GM23338 (cell line): ENCODE data around the gene EDAR.

Source experiments
- EZH2 ChIP-seq: fragments of 200-600 bp; sonication (generic); IDR thresholded peaks from one replicate; pipeline ENCODE4 v1.8.0; 2017; ENCODE audit warnings: antibody characterized with exemption, mild to moderate bottlenecking, low read depth; ENCODE audit not compliant: unreplicated experiment
- EZH2phosphoT487 ChIP-seq: fragments of 200-600 bp; sonication (generic); IDR thresholded peaks from one replicate; pipeline ENCODE4 v1.8.1; 2018; ENCODE audit warnings: antibody characterized with exemption; ENCODE audit not compliant: unreplicated experiment
- JUNB ChIP-seq: IDR thresholded peaks from one replicate; pipeline ENCODE4 v1.6.1; 2016; ENCODE audit warnings: antibody characterized with exemption; ENCODE audit not compliant: unreplicated experiment
- POLR2AphosphoS5 ChIP-seq: IDR thresholded peaks from 2 replicates; pipeline ENCODE4 v1.6.1; 2016; ENCODE audit warnings: antibody characterized with exemption, low read depth
- ZNF114 ChIP-seq: fragments of 250-450 bp; sonication (Bioruptor Pico); IDR thresholded peaks from 2 replicates; pipeline ENCODE4 v1.5.0; 2020; ENCODE audit warnings: mild to moderate bottlenecking, moderate library complexity
- ZNF331 ChIP-seq: fragments of 250-450 bp; sonication (Bioruptor Pico); IDR thresholded peaks from 2 replicates; pipeline ENCODE4 v1.5.0; 2020; ENCODE audit warnings: low read depth, mild to moderate bottlenecking, moderate library complexity
- TF ChIP-seq, protein P1 (sequence below), 2 experiments: fragments of 200-600 bp in 1 of 2; sonication (generic) in 1 of 2; conservative IDR thresholded peaks; 2 replicates each; pipeline versions ENCODE4 v1.5.1 to v1.6.1; 2016 to 2017; ENCODE audit warnings: antibody characterized with exemption in 2 of 2, low read depth in 2 of 2, mild to moderate bottlenecking in 2 of 2, moderate library complexity in 1 of 2
- TF ChIP-seq, protein P2 (sequence below): fragments of 250-450 bp; sonication (Bioruptor Pico); IDR thresholded peaks from 2 replicates; pipeline ENCODE4 v1.5.0; 2020; ENCODE audit warnings: mild to moderate bottlenecking, moderate library complexity
- TF ChIP-seq, protein P3 (sequence below): IDR thresholded peaks from one replicate; pipeline ENCODE4 v1.6.1; 2018; ENCODE audit warnings: antibody characterized with exemption; ENCODE audit not compliant: unreplicated experiment

DNA sequence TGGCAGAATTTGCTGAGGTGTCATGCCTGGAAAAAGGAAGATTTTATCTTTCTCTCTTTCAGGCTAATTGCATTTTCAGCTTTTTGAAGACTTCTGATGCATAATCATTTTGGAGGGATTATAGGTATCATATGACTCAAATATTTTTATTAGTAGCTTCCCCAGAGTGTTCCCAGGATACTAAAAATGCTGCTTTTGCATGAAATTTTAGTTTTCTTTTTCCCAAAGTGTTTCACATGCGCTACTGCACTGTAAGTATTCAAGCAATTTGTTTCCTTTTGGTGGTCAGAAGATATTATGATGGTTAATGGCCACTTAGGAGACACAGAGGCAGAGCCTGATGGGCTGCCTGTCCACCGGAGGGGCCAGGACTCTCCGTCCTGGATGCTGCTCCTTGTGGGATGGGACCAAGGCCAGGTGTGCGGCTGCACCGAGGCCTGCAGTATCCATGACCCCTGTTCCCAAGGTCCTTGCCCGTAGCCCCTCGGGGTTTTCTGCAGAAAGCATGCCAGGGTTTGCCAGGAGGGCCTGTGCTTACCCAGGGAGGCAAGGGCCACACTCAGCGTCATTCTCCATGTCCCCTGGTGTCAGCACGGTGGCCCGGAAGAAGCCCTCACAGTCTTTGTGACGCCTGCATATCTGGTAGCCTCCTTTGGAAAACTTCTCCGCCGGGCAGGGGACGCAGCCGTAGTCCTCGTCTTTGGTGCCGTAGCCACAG, 60.2 kb downstream of the EDAR start:
- TF ChIP-seq, protein P1, sequence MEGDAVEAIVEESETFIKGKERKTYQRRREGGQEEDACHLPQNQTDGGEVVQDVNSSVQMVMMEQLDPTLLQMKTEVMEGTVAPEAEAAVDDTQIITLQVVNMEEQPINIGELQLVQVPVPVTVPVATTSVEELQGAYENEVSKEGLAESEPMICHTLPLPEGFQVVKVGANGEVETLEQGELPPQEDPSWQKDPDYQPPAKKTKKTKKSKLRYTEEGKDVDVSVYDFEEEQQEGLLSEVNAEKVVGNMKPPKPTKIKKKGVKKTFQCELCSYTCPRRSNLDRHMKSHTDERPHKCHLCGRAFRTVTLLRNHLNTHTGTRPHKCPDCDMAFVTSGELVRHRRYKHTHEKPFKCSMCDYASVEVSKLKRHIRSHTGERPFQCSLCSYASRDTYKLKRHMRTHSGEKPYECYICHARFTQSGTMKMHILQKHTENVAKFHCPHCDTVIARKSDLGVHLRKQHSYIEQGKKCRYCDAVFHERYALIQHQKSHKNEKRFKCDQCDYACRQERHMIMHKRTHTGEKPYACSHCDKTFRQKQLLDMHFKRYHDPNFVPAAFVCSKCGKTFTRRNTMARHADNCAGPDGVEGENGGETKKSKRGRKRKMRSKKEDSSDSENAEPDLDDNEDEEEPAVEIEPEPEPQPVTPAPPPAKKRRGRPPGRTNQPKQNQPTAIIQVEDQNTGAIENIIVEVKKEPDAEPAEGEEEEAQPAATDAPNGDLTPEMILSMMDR (conservative IDR thresholded peaks at IDR 0.05; ENCODE audit: low read depth in 2 of 2) = no peak
- TF ChIP-seq POLR2AphosphoS5 (no peak), EZH2 (no peak), ZNF331 (CRISPR knock-in tag) (no peak), ZNF114 (no peak), EZH2phosphoT487 (no peak), JUNB (no peak)
- TF ChIP-seq, protein P2, sequence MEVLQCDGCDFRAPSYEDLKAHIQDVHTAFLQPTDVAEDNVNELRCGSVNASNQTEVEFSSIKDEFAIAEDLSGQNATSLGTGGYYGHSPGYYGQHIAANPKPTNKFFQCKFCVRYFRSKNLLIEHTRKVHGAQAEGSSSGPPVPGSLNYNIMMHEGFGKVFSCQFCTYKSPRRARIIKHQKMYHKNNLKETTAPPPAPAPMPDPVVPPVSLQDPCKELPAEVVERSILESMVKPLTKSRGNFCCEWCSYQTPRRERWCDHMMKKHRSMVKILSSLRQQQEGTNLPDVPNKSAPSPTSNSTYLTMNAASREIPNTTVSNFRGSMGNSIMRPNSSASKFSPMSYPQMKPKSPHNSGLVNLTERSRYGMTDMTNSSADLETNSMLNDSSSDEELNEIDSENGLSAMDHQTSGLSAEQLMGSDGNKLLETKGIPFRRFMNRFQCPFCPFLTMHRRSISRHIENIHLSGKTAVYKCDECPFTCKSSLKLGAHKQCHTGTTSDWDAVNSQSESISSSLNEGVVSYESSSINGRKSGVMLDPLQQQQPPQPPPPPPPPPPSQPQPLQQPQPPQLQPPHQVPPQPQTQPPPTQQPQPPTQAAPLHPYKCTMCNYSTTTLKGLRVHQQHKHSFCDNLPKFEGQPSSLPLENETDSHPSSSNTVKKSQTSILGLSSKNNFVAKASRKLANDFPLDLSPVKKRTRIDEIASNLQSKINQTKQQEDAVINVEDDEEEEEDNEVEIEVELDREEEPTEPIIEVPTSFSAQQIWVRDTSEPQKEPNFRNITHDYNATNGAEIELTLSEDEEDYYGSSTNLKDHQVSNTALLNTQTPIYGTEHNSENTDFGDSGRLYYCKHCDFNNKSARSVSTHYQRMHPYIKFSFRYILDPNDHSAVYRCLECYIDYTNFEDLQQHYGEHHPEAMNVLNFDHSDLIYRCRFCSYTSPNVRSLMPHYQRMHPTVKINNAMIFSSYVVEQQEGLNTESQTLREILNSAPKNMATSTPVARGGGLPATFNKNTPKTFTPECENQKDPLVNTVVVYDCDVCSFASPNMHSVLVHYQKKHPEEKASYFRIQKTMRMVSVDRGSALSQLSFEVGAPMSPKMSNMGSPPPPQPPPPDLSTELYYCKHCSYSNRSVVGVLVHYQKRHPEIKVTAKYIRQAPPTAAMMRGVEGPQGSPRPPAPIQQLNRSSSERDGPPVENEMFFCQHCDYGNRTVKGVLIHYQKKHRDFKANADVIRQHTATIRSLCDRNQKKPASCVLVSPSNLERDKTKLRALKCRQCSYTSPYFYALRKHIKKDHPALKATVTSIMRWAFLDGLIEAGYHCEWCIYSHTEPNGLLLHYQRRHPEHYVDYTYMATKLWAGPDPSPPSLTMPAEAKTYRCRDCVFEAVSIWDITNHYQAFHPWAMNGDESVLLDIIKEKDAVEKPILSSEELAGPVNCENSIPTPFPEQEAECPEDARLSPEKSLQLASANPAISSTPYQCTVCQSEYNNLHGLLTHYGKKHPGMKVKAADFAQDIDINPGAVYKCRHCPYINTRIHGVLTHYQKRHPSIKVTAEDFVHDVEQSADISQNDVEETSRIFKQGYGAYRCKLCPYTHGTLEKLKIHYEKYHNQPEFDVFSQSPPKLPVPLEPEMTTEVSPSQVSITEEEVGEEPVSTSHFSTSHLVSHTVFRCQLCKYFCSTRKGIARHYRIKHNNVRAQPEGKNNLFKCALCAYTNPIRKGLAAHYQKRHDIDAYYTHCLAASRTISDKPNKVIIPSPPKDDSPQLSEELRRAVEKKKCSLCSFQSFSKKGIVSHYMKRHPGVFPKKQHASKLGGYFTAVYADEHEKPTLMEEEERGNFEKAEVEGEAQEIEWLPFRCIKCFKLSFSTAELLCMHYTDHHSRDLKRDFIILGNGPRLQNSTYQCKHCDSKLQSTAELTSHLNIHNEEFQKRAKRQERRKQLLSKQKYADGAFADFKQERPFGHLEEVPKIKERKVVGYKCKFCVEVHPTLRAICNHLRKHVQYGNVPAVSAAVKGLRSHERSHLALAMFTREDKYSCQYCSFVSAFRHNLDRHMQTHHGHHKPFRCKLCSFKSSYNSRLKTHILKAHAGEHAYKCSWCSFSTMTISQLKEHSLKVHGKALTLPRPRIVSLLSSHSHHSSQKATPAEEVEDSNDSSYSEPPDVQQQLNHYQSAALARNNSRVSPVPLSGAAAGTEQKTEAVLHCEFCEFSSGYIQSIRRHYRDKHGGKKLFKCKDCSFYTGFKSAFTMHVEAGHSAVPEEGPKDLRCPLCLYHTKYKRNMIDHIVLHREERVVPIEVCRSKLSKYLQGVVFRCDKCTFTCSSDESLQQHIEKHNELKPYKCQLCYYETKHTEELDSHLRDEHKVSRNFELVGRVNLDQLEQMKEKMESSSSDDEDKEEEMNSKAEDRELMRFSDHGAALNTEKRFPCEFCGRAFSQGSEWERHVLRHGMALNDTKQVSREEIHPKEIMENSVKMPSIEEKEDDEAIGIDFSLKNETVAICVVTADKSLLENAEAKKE (CRISPR knock-in tag) = no peak
- TF ChIP-seq, protein P3, sequence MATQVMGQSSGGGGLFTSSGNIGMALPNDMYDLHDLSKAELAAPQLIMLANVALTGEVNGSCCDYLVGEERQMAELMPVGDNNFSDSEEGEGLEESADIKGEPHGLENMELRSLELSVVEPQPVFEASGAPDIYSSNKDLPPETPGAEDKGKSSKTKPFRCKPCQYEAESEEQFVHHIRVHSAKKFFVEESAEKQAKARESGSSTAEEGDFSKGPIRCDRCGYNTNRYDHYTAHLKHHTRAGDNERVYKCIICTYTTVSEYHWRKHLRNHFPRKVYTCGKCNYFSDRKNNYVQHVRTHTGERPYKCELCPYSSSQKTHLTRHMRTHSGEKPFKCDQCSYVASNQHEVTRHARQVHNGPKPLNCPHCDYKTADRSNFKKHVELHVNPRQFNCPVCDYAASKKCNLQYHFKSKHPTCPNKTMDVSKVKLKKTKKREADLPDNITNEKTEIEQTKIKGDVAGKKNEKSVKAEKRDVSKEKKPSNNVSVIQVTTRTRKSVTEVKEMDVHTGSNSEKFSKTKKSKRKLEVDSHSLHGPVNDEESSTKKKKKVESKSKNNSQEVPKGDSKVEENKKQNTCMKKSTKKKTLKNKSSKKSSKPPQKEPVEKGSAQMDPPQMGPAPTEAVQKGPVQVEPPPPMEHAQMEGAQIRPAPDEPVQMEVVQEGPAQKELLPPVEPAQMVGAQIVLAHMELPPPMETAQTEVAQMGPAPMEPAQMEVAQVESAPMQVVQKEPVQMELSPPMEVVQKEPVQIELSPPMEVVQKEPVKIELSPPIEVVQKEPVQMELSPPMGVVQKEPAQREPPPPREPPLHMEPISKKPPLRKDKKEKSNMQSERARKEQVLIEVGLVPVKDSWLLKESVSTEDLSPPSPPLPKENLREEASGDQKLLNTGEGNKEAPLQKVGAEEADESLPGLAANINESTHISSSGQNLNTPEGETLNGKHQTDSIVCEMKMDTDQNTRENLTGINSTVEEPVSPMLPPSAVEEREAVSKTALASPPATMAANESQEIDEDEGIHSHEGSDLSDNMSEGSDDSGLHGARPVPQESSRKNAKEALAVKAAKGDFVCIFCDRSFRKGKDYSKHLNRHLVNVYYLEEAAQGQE = no peak
